Upper lobe of left lung (tissue), 4 donors: ENCODE results near the gene RNPEPL1.

Experiments
- CTCF ChIP-seq, 6 experiments: fragments of 450-650 bp in 4 of 6; fragments of 200-600 bp in 2 of 6; sonication (generic) in 2 of 6; IDR thresholded peaks; one replicate each; pipeline ENCODE4 v1.5.1; 2016 to 2019; ENCODE audit warnings: antibody characterized with exemption in 6 of 6
- EP300 ChIP-seq, 4 donors: sonication (generic); formaldehyde crosslinking; IDR thresholded peaks; one replicate each; pipeline ENCODE4 v1.5.1; 2017; ENCODE audit warnings: antibody characterized with exemption in 4 of 4, control low read depth in 2 of 4
- POLR2A ChIP-seq, 4 donors: fragments of 450-650 bp; IDR thresholded peaks; one replicate each; pipeline ENCODE4 v1.5.1; 2016 to 2017; ENCODE audit warnings: antibody characterized with exemption in 4 of 4, mild to moderate bottlenecking in 2 of 4
- POLR2AphosphoS5 ChIP-seq, 2 donors: sonication (generic); formaldehyde crosslinking; IDR thresholded peaks; one replicate each; pipeline ENCODE4 v1.5.1; 2017; ENCODE audit warnings: antibody characterized with exemption in 2 of 2

- no peak for TF ChIP-seq CTCF (IDR thresholded peaks at IDR 0.05)
- no peak for TF ChIP-seq POLR2AphosphoS5 (IDR thresholded peaks at IDR 0.05)
- no peak for TF ChIP-seq POLR2A (IDR thresholded peaks at IDR 0.05)
- TF ChIP-seq EP300 (IDR thresholded peaks at IDR 0.05), result no peak
Measured at GRCh38 chr2:240531038-240531437, 37.2 kb upstream of the RNPEPL1 start.
